ENCODE measurements around the gene SPATS2L. TPM values are rescaled to one million over a fixed set of nuclear protein-coding genes. Genes with fewer than 3 reads are reported as not detected.

Gene SPATS2L
- total RNA-seq, 1 experiment from 2014 or later = 47.3 TPM

GRCh38 chr2:200363279-200363678 lies 56.8 kb downstream of the SPATS2L start:
- H3K4ac ChIP-seq (ENCODE audit: low read depth, low read length) = no peak overlapping the region
- Mint-ChIP-seq H3K4me3 (no peak overlapping the region), H3K27ac (no peak overlapping the region; a peak in 1 of 7 replicates), H3K4me1 (peaks cover 63 to 67% of the 10 kb centered on the region in 2 experiments), H3K36me3 (ENCODE audit: insufficient read depth in 1 of 3, low read depth in 3 of 3) (no peaks in the 10 kb centered on the region; a peak in 1 of 7 replicates), H3K27me3 (ENCODE audit: low read depth) (no peaks in the 10 kb centered on the region), H3K9me3 (no peaks in the 10 kb centered on the region)
- no peaks in the 10 kb centered on the region for H4K20me1 ChIP-seq (ENCODE audit: control insufficient read depth, insufficient read depth, insufficient read length)
- H2BK20ac ChIP-seq (ENCODE audit: low read depth, low read length, poor library complexity, severe bottlenecking) = no peak overlapping the region
- no peak overlapping the region for H3K23ac ChIP-seq (ENCODE audit: insufficient read length, low read depth, low read length)
- TF ChIP-seq, protein P1, sequence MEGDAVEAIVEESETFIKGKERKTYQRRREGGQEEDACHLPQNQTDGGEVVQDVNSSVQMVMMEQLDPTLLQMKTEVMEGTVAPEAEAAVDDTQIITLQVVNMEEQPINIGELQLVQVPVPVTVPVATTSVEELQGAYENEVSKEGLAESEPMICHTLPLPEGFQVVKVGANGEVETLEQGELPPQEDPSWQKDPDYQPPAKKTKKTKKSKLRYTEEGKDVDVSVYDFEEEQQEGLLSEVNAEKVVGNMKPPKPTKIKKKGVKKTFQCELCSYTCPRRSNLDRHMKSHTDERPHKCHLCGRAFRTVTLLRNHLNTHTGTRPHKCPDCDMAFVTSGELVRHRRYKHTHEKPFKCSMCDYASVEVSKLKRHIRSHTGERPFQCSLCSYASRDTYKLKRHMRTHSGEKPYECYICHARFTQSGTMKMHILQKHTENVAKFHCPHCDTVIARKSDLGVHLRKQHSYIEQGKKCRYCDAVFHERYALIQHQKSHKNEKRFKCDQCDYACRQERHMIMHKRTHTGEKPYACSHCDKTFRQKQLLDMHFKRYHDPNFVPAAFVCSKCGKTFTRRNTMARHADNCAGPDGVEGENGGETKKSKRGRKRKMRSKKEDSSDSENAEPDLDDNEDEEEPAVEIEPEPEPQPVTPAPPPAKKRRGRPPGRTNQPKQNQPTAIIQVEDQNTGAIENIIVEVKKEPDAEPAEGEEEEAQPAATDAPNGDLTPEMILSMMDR (conservative IDR thresholded peaks at IDR 0.05) = no peak
- no peak overlapping the region for H3K56ac ChIP-seq (ENCODE audit: insufficient read length, low read depth, low read length)
- H2AFZ ChIP-seq (ENCODE audit: low read length) = no peak overlapping the region
- peaks cover 21% of the 10 kb centered on the region; the same call in 1 of the 2 replicates for H3K79me2 ChIP-seq (ENCODE audit: insufficient read depth, low read length)
- H3K4me1 ChIP-seq (ENCODE audit: insufficient read depth, low read length) = peaks cover 23% of the 10 kb centered on the region
- DNase-seq = no peak
- no peak overlapping the region for H4K8ac ChIP-seq (replicated peaks; ENCODE audit: insufficient read length, low read depth, low read length)
- H2BK120ac ChIP-seq (ENCODE audit: low read depth, low read length, poor library complexity, severe bottlenecking) = no peak overlapping the region
- no peak overlapping the region for H2AK5ac ChIP-seq (ENCODE audit: insufficient read length, low read length)
- H2BK12ac ChIP-seq (ENCODE audit: insufficient read length, low read depth, low read length) = no peak overlapping the region
- WGBS (ENCODE audit: extremely low coverage, insufficient read length, low lambda C conversion rate) = no CpG with 5 or more reads among the region's 2 CpGs
- H4K5ac ChIP-seq (ENCODE audit: insufficient read length, low read depth, low read length) = no peak overlapping the region
- H3K18ac ChIP-seq (ENCODE audit: insufficient read length, low read depth, low read length) = no peak overlapping the region
- H3K9ac ChIP-seq (ENCODE audit: extremely low read depth, insufficient read length, low read length) = no peak overlapping the region
- H3K23me2 ChIP-seq (ENCODE audit: insufficient read length, low read depth, low read length, poor library complexity, severe bottlenecking) = no peaks in the 10 kb centered on the region
- no peak overlapping the region for H4K91ac ChIP-seq (ENCODE audit: insufficient read length, low read depth, low read length)
- H3K79me1 ChIP-seq (ENCODE audit: insufficient read depth, low read depth, low read length, poor library complexity, severe bottlenecking) = peaks cover 7% of the 10 kb centered on the region
- H3K27ac ChIP-seq (ENCODE audit: insufficient read length, low read depth, low read length) = no peak overlapping the region
- no peak overlapping the region for H3T11ph ChIP-seq (ENCODE audit: low read length)
- H2BK5ac ChIP-seq (ENCODE audit: insufficient read length, low read length) = no peak overlapping the region
- H3K27me3 ChIP-seq (ENCODE audit: insufficient read depth, low read length) = no peaks in the 10 kb centered on the region
- H2BK15ac ChIP-seq (ENCODE audit: low read depth, low read length) = no peak overlapping the region
- no peak overlapping the region for H3K14ac ChIP-seq (ENCODE audit: insufficient read depth, low read length)
- H3K4me2 ChIP-seq (ENCODE audit: insufficient read depth, insufficient read length, low read length) = no peak overlapping the region
- H3K9me3 ChIP-seq (ENCODE audit: control insufficient read depth, low read depth, low read length) = no peaks in the 10 kb centered on the region
